GM19452 (cell line): ENCODE data around the gene EMC9.
"Not testable (repeated sequence)": the region's sequence is repeated elsewhere in the genome, so short reads cannot be mapped to it uniquely, and the experiment has no call there.

Source experiments
- ATAC-seq: cut with Tn5 transposase; IDR thresholded peaks from one replicate; pipeline ENCODE4 v1.9.1; 2021; ENCODE audit not compliant: unreplicated experiment

The EMC9 gene

DNA sequence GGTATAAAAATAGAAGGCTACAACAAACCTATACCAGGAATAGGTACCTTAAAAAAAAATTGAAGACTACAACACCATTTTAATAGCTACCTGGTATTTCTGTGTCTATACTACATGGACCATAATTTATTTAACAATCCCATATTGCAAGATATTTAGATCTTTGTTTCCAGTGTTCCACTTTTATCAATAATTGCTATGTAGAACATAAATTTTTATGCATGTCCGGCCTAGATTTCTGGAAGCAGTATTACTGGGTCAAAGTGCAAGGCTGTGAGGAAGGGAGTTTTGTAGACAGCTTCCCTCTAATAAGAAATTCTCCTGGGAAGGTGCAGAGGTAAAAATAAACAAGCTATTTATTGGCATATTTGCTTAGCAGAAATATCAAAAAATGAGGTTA, 30.9 kb downstream of the EMC9 start:
- ATAC-seq, result no peak

DNA sequence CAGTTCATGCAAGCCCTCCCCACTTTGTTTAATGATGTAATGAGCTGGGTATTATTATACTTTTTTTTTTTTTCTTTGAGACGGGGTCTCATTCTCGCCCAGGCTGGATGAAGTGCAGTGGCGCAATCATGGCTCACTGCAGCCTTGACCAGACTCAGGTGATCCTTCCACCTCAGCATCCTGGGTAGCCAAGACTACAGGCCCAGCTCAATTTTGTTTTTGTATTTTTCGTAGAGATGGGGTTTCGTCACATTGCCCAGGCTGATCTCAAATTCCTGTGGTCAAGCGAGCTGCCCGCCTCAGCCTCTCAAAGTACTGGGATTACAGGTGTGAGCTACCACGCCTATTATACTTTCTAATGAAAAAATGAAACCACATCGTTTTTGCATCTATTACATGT, 31.3 kb downstream of the EMC9 start:
- ATAC-seq, result no peak

DNA sequence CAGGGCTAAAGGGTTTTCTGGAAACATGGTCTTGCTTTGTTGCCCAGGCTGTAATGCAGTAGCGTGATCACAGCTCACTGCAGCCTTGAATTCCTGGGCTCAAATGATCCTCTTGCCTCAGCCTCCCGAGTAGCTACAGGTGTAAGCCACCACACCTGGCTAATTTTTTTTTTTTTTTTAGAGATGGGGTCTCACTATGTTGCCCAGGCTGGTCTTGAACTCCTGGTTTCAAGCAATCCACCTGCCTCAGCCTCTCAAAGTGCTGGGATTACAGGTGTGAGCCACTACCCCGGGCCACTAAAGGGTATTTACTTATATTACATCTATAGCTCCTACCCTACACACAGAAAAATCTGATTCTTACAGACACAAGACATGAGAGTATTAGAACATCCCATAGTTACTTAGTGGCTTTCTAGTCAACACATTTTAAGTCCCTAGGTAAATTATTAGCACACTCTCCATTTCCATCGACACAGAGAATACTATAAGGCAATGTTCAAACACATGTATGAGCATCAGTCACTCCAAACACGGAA, 33.0 kb downstream of the EMC9 start:
- ATAC-seq, result peak; percentile 32

DNA sequence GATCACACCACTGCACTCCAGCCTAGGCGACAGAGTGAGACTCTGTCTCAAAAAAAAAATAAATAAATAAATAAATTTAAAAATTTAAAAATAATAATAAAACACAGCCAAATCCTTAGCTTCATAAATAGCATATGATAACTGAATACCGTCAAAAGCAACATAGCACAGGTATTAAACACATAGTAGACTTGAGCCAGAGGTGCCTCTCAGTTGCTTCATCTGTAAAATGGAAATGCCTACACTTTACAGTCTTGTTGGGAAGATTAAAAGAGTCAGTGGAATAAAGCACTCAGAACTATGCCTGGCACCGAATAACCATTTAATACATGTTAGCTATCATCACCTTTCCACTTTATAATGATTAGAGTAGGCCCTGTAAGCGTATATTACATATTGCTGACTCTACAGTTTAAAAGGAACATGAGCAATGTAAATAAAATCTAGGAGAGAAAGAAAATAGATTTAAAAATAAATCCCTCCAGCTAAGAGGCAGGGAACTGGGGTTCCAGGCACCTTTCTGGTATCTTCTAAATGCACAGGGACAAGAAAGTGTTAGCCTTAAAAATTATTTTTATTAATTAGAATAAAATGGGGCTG, 34.6 kb downstream of the EMC9 start:
- ATAC-seq, result no peak

DNA sequence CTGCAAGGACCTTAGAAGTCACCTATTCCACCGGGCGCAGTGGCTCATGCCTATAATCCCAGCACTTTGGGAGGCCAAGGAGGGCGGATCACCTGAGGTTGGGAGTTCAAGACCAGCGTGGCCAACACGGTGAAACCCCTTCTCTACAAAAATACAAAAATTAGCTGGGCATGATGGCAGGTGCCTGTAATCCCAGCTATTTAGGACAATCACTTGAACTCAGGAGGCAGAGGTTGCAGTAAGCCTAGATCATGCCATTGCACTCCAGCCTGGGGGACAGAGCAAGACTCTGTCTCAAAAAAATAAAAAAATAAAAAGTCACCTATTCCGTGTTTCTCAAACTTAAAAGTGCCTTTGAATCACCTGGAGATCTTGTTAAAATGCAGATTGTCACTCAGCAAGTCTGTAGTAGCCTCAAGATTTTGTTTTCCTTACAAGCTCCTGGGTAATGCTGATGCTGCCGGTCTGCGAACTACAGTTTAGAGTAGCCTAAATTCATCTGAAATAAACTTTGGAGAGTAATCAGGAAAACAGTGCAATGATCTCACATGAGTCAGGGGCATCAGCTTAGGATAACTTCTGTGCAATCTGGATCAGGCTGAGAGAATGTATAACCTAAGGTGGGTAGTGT, 35.7 kb downstream of the EMC9 start:
- ATAC-seq, result not testable (repeated sequence)

DNA sequence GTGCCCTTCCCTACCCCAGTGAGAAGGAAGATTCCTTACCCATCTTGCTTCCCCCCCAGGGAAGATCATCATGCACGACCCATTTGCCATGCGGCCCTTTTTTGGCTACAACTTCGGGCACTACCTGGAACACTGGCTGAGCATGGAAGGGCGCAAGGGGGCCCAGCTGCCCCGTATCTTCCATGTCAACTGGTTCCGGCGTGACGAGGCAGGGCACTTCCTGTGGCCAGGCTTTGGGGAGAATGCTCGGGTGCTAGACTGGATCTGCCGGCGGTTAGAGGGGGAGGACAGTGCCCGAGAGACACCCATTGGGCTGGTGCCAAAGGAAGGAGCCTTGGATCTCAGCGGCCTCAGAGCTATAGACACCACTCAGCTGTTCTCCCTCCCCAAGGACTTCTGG, 37.9 kb downstream of the EMC9 start:
- ATAC-seq, result no peak

DNA sequence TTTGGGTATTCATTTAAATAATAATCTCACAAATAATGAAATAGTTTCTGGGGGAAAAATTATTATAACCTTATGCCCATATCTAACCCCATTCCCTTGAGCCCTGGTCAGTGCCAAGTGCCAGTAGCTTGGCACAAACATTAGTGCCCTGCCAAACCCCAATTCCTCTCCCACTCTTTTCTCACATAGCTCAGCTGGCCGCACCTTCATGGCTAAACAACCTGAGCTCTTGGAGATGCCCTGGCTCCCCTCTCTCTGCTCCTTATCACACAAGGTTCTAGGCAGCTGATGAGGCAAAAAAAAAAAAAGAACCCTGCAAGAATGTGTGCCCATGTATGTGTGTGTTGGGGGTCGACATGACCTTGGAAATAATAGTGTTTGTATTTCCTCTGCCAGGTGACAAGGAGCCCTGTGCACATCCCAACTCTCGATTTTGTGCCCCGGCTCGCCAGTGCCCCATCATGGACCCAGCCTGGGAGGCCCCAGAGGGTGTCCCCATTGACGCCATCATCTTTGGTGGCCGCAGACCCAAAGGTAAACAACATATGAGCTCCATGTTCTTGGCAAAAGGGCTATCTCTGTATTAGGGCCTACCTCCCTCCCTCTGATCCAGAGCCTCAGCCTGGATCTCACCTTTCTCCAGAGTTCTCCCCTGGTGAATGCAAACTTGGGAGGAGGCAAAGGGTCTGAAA, 38.9 kb downstream of the EMC9 start:
- ATAC-seq, result no peak

DNA sequence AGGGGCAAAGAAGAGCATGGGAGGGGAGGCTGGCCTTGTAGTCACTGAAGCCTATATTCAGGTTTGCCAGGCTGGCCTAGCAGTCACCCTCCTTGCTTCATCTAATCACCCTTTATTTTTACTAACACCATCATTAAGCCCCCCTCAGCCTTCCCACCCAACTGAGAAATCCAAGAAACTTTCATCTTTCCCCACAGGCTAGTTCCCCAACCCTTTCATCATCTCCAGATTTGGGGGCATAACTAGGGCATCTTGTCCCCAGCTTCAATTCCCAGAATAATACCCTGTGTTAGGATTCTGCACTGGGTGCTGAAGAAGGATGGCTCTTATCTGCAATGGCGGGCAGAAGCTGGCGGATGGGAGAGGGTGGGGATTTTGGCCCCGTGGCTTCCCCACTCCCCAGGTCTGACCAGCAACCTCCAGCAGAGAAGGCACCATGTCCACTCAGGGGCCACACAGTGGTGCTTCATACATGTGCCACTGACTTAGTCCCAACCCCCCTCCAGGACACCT, 40.4 kb downstream of the EMC9 start:
- no peak for ATAC-seq

DNA sequence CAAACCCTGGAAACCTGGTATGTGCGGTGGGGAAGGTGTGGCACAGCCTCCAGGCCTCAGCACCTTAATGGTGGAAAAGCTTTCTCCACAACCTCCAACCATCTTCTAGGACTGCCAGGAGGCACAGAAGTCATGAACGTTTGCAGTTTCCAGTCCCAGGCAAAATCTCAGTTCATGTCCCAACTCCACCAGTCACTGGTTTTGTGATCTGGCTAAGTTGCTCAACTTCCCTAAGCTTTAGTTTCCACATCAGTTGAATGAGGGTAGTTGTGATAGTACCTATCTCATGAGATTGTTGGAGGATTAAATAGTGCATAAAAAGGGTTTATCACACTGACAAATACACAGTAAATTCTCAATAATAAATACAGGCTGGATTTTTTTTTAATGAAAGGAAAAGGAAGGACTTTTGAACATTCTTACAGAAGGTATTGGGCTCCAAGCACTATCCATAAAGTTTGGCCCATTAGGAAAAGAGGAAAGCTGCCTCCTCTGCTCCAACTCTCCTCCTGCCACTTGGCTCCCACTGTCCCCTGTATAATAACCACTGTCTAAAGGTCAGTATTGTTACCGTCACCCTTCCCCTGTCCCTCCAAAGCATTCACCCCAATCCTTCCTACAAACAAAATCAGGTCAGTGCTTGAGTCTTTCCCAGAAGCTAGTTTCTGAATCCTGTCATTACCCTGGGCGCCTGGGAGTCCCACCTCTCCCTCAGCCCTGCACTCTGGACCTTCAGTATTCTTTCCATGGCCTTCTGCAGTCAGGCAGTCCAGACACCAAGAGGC, 41.0 kb downstream of the EMC9 start:
- no peak for ATAC-seq

DNA sequence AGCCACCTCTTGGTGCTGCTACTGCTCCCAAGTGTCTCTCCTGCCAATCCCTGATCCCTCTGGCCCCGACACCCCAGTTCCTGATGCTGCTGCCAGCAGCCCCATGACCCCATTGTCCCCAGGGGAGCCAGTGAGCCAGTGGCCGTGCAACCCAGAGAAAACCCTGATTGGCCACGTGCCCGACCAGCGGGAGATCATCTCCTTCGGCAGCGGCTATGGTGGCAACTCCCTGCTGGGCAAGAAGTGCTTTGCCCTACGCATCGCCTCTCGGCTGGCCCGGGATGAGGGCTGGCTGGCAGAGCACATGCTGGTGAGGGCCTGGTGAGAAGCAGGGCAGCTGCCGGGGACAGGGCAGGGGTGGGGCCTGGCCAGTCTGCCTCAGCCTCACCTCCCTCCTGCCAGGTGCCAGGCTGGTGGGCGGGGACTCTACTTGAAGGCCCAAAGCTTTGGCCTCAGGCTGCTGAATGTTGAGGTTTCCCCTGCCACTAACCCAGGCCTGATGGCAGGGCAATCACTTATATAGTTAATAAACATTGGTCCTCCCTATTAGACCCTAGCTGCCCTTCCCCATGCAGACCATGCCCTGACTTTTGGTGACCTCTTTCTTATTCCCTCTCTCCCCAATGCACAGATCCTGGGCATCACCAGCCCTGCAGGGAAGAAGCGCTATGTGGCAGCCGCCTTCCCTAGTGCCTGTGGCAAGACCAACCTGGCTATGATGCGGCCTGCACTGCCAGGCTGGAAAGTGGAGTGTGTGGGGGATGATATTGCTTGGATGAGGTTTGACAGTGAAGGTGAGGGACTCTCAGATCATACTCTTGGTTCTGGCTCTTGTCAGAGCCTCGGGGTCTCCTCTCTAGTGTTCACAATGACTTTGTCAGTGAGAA, 42.2 kb downstream of the EMC9 start:
- ATAC-seq, result no peak

DNA sequence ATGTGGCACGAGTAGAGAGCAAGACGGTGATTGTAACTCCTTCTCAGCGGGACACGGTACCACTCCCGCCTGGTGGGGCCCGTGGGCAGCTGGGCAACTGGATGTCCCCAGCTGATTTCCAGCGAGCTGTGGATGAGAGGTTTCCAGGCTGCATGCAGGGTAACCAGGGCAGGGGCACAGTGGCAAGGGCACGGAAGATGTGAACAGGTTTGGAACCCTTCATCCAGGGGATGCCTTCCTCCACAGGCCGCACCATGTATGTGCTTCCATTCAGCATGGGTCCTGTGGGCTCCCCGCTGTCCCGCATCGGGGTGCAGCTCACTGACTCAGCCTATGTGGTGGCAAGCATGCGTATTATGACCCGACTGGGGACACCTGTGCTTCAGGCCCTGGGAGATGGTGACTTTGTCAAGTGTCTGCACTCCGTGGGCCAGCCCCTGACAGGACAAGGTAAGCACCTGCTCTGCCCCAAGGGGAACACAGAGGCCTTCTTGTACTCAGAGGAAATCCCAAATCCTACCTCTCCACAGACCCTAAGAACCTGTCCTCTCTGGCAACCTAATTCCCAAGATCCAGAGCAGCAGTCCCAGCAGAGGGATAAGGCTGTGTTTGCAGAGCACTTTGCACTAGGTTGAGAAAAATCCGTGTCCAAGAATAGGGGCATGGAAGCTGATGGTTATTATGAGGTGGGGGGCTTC, 43.0 kb downstream of the EMC9 start:
- no peak for ATAC-seq

DNA sequence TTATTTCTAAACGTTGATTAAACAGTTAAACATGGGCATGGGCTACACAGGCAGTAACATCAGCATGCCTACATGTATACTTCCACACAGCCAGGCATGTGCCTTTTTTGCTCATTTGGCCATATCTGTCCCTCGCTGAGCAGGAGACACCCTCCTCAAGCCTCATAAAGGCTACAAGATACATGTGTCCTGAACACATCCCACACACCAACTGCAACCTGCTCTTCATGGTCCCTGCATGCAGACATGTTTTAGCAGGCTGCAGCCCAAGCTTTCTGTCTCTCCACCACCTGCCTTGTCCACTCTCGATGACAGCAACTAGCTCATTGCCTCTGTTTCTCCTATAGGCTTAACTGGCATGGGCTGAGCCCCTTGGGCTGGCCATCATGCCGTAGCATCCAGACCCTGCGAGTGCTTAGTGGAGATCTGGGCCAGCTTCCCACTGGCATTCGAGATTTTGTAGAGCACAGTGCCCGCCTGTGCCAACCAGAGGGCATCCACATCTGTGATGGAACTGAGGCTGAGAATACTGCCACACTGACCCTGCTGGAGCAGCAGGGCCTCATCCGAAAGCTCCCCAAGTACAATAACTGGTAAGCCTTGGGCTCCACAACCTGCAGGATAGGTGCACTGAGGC, 44.7 kb downstream of the EMC9 start:
- ATAC-seq, result no peak

DNA sequence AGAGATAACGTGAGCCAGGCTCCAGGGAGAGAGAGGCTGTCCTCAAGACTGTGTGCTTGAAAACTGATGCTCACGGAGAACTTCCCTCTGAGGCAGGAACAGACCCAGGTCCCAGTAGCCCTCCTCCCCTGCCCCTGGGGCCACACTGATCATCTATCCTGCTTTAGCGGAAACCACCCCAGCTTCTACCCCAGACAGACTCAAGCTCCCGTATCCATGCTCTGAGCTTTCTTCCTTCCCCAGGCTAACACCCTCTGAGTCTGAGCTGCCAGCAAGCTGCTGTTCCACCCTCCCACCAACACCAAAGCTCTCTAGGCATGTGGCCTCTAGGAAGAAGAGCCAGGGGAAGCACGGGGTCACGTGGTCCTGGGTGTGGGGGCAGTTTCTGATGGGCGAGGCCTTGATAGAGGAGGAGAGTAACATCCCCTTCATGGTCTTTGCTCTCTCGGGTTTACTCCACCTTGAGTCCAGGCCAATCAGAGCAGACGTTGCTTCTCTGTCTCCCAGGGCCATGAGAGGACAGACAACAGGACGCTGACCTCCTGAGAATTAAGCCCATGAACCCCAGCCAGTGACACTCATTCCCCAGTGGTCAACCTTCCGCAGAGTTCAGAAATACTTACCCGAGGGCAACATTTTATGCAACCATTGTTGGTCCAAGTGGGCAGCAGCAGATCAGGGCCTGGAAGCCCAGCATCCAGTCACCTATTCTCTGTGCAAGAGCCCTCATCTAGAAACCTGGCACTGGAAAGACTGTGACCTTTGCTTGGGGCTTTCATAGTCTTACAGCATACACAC, 45.9 kb downstream of the EMC9 start:
- ATAC-seq, result peak; percentile 66

DNA sequence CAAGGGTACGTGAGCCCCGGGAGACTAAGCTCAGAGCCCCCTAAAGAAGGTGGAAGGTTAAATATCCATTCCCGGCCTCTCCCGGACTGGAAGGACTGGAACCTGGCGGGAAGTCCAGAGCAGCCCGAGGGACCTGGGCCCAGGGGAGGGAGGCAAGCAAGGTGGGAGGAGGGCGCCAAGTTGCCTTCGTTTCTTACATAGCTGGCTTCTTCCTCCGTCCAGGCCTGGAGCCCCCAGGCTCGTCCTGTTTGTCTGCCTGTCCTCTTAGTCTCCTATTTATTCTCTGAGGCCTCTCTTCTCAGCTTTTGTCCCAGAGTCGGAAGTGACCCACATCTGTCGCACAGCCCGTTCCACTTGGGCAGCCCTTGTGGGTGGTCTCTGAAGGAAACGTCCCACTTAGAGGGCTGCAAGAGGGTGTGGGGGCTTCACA, 46.5 kb downstream of the EMC9 start:
- ATAC-seq, result no peak

DNA sequence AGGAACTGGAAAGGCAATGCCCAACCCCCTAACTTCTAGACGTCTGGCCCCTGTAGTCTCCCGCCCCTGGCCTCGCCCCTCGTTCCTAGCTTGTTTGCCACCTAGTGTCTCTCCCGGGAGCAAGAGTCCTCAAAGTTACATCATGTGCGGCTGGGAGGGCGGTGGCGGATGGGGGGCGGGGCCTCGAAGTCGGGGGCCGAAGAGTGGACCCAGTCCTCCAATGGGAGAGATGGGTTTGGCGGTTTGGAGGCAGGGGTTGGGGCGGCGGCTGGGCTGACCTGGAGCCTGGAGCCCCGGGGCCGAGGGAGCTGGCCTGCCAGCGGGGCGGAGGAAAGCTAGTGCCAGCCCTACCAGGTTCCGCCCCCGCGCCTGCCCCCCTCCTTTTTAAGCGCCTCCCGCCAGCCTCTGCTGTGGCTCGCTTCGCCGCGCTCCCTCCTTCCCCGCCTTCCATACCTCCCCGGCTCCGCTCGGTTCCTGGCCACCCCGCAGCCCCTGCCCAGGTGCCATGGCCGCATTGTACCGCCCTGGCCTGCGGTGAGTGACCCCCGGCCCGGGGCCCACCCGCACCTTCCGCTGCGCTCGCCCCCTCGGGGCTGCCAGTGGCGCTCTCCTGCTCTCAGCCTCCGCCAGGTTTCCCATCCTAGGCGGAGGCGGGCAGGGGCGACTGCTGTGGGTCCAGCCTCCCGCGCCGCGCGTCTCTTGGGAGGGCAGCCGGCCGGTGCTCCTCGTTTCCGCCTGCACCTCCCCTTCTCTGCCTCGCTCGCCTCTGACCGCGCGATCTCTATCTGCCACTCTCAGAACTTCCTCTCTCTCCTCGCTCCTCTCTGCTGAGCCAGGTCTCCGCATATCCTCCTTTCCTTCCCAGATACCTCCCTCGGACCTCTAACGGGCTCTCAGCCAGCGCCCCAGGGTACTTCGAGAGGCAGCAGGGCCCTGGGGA, 47.2 kb downstream of the EMC9 start, which contains the start of gene PCK2:
TSS of gene PCK2 (plus strand) at position 411 of the 940 bp plus-strand sequence. CDS start at position 506, 95 bp downstream.
- peak; percentile 44 for ATAC-seq

DNA sequence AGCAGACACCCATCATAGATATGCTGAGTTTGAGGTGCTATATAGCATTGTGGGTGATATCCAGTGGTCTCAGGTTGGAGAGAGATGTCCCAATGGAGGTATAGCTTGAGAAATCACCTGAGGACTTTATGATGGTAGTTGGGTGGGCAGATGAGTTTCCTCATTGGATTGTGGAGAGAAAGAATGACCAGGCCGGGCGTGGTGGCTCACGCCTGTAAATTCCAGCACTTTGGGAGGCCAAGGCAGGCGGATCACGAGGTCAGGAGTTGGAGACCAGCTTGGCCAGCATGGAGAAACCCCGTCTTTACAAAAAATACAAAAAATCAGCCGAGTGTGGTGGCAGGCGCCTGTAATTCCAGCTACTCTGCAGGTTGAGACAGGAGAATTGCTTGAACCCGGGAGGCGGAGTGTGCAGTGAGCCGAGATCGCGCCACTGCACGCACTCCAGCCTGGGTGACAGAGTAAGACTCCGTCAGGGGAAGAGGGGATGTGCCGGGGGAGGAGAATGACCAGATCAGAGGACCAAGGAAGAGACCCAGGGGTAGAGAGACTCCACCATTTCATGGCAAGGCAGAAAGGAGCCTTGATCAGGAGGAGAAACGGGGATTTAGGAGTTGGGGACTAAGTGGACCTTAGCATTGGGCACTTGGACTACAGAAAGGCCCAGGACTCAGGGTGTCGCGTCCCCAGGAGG, 48.0 kb downstream of the EMC9 start:
- no peak for ATAC-seq
